Esophagus muscularis mucosa (tissue), 3 donors: ENCODE data around the gene ZNFX1.

ENCODE experiments used
- CTCF ChIP-seq, 3 experiments: fragments of 200-600 bp in 2 of 3; fragments of 450-650 bp in 1 of 3; sonication (generic) in 2 of 3; IDR thresholded peaks; one replicate each; pipeline ENCODE4 v1.5.1; 2017 to 2019; ENCODE audit warnings: antibody characterized with exemption in 3 of 3, mild to moderate bottlenecking in 2 of 3, moderate library complexity in 1 of 3
- POLR2AphosphoS5 ChIP-seq, 2 donors: sonication (generic); formaldehyde crosslinking; IDR thresholded peaks; one replicate each; pipeline ENCODE4 v1.6.1; 2017; ENCODE audit warnings: antibody characterized with exemption in 2 of 2

GRCh38 chr20:49315580-49315979 lies 37.7 kb upstream of the ZNFX1 start:
- TF ChIP-seq POLR2AphosphoS5 (IDR thresholded peaks at IDR 0.05) (no peak), CTCF (IDR thresholded peaks at IDR 0.05) (no peak)
